ENCODE data around the gene FOXN4.

FOXN4 gene

GRCh38 chr12:109239691-109240090 lies 69.4 kb downstream of the FOXN4 start:
- Histone ChIP-seq H3K79me2 (no peaks in the 10 kb centered on the region), H2AFZ (no peak overlapping the region), H3K36me3 (ENCODE audit: control insufficient read depth, insufficient read depth, low read length) (no peaks in the 10 kb centered on the region), H3K9ac (no peak overlapping the region), H3K4me3 (ENCODE audit: low read depth, low read length) (no peak overlapping the region), H3K27ac (no peak overlapping the region), H3K4me1 (no peaks in the 10 kb centered on the region), H3K27me3 (ENCODE audit: control insufficient read depth, insufficient read depth, low read length) (no peaks in the 10 kb centered on the region), H3K4me2 (ENCODE audit: low read length) (no peak overlapping the region), H3K9me3 (ENCODE audit: control insufficient read depth, low read length) (no peaks in the 10 kb centered on the region)
- no peak for TF ChIP-seq CTCF (IDR thresholded peaks at IDR 0.05)

- Histone ChIP-seq H3K27me3 (ENCODE audit: control insufficient read depth, insufficient read depth, low read length) (no peaks in the 10 kb centered on the region), H3K4me1 (no peaks in the 10 kb centered on the region), H3K79me2 (no peaks in the 10 kb centered on the region), H3K9ac (no peak overlapping the region), H3K9me3 (ENCODE audit: control insufficient read depth, low read length) (no peaks in the 10 kb centered on the region), H3K4me2 (ENCODE audit: low read length) (no peak overlapping the region), H2AFZ (no peak overlapping the region), H3K36me3 (ENCODE audit: control insufficient read depth, insufficient read depth, low read length) (no peaks in the 10 kb centered on the region), H3K4me3 (ENCODE audit: low read depth, low read length) (no peak overlapping the region), H3K27ac (no peak overlapping the region)
- no peak for TF ChIP-seq CTCF (IDR thresholded peaks at IDR 0.05)
Measured at GRCh38 chr12:109239179-109239578, 69.9 kb downstream of the FOXN4 start.

DNA sequence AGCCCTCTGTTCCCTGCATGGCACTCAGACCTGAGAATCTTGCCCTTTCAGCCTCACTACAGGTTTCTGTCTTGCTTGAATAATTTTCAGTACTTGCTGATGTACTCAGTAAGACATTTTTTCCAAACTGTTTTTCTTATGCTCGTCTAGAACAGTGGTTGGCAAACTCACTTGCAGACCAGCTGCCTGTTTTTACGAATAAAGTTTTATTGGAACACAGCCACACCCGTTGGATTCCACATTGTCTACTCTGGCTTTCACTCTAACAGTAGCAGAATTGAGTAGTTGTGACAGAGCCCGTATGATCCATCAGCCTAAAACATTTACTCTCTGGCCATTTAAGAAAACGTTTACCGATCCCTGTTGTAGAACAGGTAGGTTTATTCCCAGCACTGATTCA lies 72.8 kb downstream of the FOXN4 start:
- Histone ChIP-seq H3K79me2 (no peaks in the 10 kb centered on the region), H3K36me3 (ENCODE audit: control insufficient read depth, insufficient read depth, low read length) (no peaks in the 10 kb centered on the region), H3K27ac (no peak overlapping the region), H3K4me3 (ENCODE audit: low read depth, low read length) (no peak overlapping the region), H3K4me2 (ENCODE audit: low read length) (no peak overlapping the region), H3K9me3 (ENCODE audit: control insufficient read depth, low read length) (no peaks in the 10 kb centered on the region), H3K27me3 (ENCODE audit: control insufficient read depth, insufficient read depth, low read length) (no peaks in the 10 kb centered on the region), H2AFZ (no peak overlapping the region), H3K9ac (no peak overlapping the region), H3K4me1 (no peaks in the 10 kb centered on the region)
- TF ChIP-seq CTCF (IDR thresholded peaks at IDR 0.05), result no peak

DNA sequence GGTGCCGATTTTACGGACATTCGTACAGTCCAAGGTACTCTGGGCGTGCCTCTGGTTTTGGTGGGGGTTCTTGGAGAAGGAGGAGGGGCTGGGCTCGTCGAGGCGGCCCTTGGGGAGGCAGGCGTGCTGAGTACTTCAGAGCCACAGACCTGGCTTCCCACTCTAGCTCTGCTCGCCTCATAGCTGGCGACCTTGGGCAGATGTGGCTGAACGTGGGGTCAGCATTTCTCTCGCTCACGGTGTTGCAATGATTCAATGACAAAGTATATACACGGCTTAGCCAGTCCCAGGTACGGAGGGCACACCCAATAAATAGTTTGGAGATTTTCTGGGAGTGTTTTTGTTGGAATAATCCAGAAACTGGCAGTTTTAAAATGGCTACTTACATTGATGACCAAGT lies 75.1 kb downstream of the FOXN4 start:
- Histone ChIP-seq H3K27me3 (ENCODE audit: control insufficient read depth, insufficient read depth, low read length) (no peaks in the 10 kb centered on the region), H3K36me3 (ENCODE audit: control insufficient read depth, insufficient read depth, low read length) (no peaks in the 10 kb centered on the region), H3K4me1 (no peaks in the 10 kb centered on the region), H2AFZ (no peak overlapping the region), H3K4me3 (ENCODE audit: low read depth, low read length) (no peak overlapping the region), H3K9me3 (ENCODE audit: control insufficient read depth, low read length) (no peaks in the 10 kb centered on the region), H3K79me2 (no peaks in the 10 kb centered on the region), H3K4me2 (ENCODE audit: low read length) (no peak overlapping the region), H3K27ac (no peak overlapping the region), H3K9ac (no peak overlapping the region)
- no peak for TF ChIP-seq CTCF (IDR thresholded peaks at IDR 0.05)

- no peak for TF ChIP-seq CTCF (IDR thresholded peaks at IDR 0.05)
- no peaks in the 10 kb centered on the region for H3K4me1 ChIP-seq
- H3K27me3 ChIP-seq (ENCODE audit: control insufficient read depth, insufficient read depth, low read length), result no peaks in the 10 kb centered on the region
- H3K36me3 ChIP-seq (ENCODE audit: control insufficient read depth, insufficient read depth, low read length), result no peaks in the 10 kb centered on the region
- no peak overlapping the region for H2AFZ ChIP-seq
- H3K9ac ChIP-seq, result no peak overlapping the region
- no peaks in the 10 kb centered on the region for H3K9me3 ChIP-seq (ENCODE audit: control insufficient read depth, low read length)
- no peak overlapping the region for H3K4me2 ChIP-seq (ENCODE audit: low read length)
- H3K4me3 ChIP-seq (ENCODE audit: low read depth, low read length), result no peak overlapping the region
- H3K79me2 ChIP-seq, result no peaks in the 10 kb centered on the region
- no peak overlapping the region for H3K27ac ChIP-seq
Measured at GRCh38 chr12:109232731-109233130, 76.4 kb downstream of the FOXN4 start.

Data from parathyroid adenoma (tissue), 2 donors.